IMR-90 (cell line): Measurements from ENCODE around the gene EEPD1.

ENCODE experiments used
- CEBPB ChIP-seq: IDR thresholded peaks from 2 replicates; pipeline ENCODE4 v1.6.1; 2012; ENCODE audit warnings: low read depth, low read length, improper control_type of control experiment
- CTCF ChIP-seq: conservative IDR thresholded peaks from 2 replicates; pipeline ENCODE4 v1.5.1; 2012; ENCODE audit warnings: mild to moderate bottlenecking, low read depth, low read length, improper control_type of control experiment
- MAFK ChIP-seq: IDR thresholded peaks from 2 replicates; pipeline ENCODE4 v1.6.1; 2012; ENCODE audit warnings: low read depth, low read length, improper control_type of control experiment
- POLR2A ChIP-seq: IDR thresholded peaks from 2 replicates; pipeline ENCODE4 v1.6.1; 2012; ENCODE audit warnings: mild to moderate bottlenecking, low read depth, low read length
- RCOR1 ChIP-seq: IDR thresholded peaks from 2 replicates; pipeline ENCODE4 v1.6.1; 2012; ENCODE audit warnings: mild to moderate bottlenecking, low read length, improper control_type of control experiment; ENCODE audit not compliant: insufficient replicate concordance

- TF ChIP-seq CTCF (no peak), RCOR1 (no peak), POLR2A (no peak), CEBPB (no peak), MAFK (no peak)
These were observed 143.2 kb downstream of the EEPD1 start for GRCh38 chr7:36296284-36296683.
